ENCODE measurements around the gene B4GAT1. TPM values are rescaled to one million over a fixed set of nuclear protein-coding genes. Genes with fewer than 3 reads are reported as not detected.

B4GAT1 gene
- total and polyA plus RNA-seq, 2 of the 13 experiments (the other 11 are each of a cell fraction or from before 2014, with no cell fraction given) = 40.4 to 109 TPM

DNA sequence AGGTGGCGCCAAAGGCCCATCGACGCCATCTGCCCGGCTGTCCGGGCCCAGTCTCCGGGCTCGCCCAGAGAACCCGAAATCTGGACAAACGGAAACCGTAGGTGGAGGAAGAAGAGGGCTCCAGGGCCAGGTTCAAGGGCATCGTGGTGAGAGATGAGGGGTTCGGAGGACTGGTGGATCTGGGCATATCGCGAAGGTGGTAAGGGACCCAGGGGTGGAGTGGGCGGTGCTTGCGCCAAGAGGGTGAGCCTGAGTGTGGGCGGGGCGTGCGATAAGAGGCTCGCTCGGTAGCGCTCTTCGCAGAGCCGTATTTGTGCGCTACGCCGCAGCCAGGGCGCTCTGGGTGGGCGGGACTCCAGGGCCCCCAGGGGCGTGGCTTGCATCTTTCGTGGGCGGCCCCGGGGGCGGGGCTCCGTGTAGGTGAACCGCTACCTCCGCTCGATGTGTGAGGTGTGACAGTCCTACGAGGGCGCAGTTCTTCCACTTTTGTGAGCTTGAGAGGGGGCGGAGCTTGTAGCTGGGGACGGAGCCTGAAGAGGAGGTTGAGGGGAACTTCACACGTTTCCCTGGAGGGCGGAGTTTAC is 35.4 kb downstream of the B4GAT1 start (continued):
- TF ChIP-seq, protein P1, sequence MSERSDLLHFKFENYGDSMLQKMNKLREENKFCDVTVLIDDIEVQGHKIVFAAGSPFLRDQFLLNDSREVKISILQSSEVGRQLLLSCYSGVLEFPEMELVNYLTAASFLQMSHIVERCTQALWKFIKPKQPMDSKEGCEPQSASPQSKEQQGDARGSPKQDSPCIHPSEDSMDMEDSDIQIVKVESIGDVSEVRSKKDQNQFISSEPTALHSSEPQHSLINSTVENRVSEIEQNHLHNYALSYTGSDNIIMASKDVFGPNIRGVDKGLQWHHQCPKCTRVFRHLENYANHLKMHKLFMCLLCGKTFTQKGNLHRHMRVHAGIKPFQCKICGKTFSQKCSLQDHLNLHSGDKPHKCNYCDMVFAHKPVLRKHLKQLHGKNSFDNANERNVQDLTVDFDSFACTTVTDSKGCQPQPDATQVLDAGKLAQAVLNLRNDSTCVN (CRISPR knock-in tag; IDR thresholded peaks at IDR 0.05; ENCODE audit: borderline replicate concordance) = 0 out of 2 replicates have a peak, but pooled peaks have one; percentile 9
- TF ChIP-seq RBFOX2 (IDR thresholded peaks at IDR 0.05; ENCODE audit: low read depth, low read length) (peak; percentile 58), ZNF30 (CRISPR knock-in tag; IDR thresholded peaks at IDR 0.05) (no peak), MAZ (IDR thresholded peaks at IDR 0.05; ENCODE audit: borderline replicate concordance, low read depth, low read length) (peak; percentile 29; the same call in 1 of the 2 replicates), MAZ (CRISPR knock-in tag; IDR thresholded peaks at IDR 0.05; ENCODE audit: low read depth) (no peak; the same call in none of the 2 replicates), HOXD1 (CRISPR knock-in tag; IDR thresholded peaks at IDR 0.05) (peak; percentile 64; the same call in 1 of the 2 replicates), SNAI1 (CRISPR knock-in tag; IDR thresholded peaks at IDR 0.05; ENCODE audit: borderline replicate concordance) (no peak; the same call in 1 of the 2 replicates), SP140L (CRISPR knock-in tag; IDR thresholded peaks at IDR 0.05; ENCODE audit: borderline replicate concordance) (no peak), ZNF335 (CRISPR knock-in tag; IDR thresholded peaks at IDR 0.05) (peak; percentile 51; the same call in 1 of the 2 replicates), FOXA1 (IDR thresholded peaks at IDR 0.05) (no peak), FOXA1 (CRISPR knock-in tag; IDR thresholded peaks at IDR 0.05) (no peak), ZNF773 (CRISPR knock-in tag; IDR thresholded peaks at IDR 0.05; ENCODE audit: borderline replicate concordance) (no peak), ZSCAN9 (CRISPR knock-in tag; IDR thresholded peaks at IDR 0.05; ENCODE audit: borderline replicate concordance) (no peak; the same call in 1 of the 2 replicates), SKI (IDR thresholded peaks at IDR 0.05; ENCODE audit: partially characterized antibody) (peak; percentile 29), KDM6A (CRISPR knock-in tag; IDR thresholded peaks at IDR 0.05; ENCODE audit: low read depth) (no peak), ONECUT2 (CRISPR knock-in tag; IDR thresholded peaks at IDR 0.05) (no peak), RAD51 (IDR thresholded peaks at IDR 0.05; ENCODE audit: borderline replicate concordance) (no peak), TARDBP (CRISPR knock-in tag; IDR thresholded peaks at IDR 0.05) (peak; percentile 83), TAF15 (IDR thresholded peaks at IDR 0.05; ENCODE audit: low read depth, low read length, poor library complexity, severe bottlenecking) (no peak), HNRNPH1 (optimal IDR thresholded peaks at IDR 0.05; ENCODE audit: low read depth, low read length) (no peak), ISL2 (CRISPR knock-in tag; IDR thresholded peaks at IDR 0.05) (peak; percentile 58; the same call in 1 of the 2 replicates), ZNF891 (CRISPR knock-in tag; IDR thresholded peaks at IDR 0.05) (peak; percentile 59; the same call in 1 of the 2 replicates), GZF1 (CRISPR knock-in tag; IDR thresholded peaks at IDR 0.05) (peak; percentile 70)
- TF ChIP-seq, protein P2, sequence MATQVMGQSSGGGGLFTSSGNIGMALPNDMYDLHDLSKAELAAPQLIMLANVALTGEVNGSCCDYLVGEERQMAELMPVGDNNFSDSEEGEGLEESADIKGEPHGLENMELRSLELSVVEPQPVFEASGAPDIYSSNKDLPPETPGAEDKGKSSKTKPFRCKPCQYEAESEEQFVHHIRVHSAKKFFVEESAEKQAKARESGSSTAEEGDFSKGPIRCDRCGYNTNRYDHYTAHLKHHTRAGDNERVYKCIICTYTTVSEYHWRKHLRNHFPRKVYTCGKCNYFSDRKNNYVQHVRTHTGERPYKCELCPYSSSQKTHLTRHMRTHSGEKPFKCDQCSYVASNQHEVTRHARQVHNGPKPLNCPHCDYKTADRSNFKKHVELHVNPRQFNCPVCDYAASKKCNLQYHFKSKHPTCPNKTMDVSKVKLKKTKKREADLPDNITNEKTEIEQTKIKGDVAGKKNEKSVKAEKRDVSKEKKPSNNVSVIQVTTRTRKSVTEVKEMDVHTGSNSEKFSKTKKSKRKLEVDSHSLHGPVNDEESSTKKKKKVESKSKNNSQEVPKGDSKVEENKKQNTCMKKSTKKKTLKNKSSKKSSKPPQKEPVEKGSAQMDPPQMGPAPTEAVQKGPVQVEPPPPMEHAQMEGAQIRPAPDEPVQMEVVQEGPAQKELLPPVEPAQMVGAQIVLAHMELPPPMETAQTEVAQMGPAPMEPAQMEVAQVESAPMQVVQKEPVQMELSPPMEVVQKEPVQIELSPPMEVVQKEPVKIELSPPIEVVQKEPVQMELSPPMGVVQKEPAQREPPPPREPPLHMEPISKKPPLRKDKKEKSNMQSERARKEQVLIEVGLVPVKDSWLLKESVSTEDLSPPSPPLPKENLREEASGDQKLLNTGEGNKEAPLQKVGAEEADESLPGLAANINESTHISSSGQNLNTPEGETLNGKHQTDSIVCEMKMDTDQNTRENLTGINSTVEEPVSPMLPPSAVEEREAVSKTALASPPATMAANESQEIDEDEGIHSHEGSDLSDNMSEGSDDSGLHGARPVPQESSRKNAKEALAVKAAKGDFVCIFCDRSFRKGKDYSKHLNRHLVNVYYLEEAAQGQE (IDR thresholded peaks at IDR 0.05; ENCODE audit: borderline replicate concordance in 1 of 2, low read depth in 1 of 2, low read length in 2 of 2) = no peak
- TF ChIP-seq, protein P3, sequence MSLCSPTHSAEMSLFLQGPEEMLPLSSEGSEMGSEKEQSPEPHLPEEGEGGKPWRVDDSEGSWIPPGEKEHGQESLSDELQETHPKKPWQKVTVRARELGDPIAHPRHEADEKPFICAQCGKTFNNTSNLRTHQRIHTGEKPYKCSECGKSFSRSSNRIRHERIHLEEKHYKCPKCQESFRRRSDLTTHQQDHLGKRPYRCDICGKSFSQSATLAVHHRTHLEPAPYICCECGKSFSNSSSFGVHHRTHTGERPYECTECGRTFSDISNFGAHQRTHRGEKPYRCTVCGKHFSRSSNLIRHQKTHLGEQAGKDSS (CRISPR knock-in tag; IDR thresholded peaks at IDR 0.05; ENCODE audit: borderline replicate concordance, low read depth) = no peak
- TF ChIP-seq, protein P4, sequence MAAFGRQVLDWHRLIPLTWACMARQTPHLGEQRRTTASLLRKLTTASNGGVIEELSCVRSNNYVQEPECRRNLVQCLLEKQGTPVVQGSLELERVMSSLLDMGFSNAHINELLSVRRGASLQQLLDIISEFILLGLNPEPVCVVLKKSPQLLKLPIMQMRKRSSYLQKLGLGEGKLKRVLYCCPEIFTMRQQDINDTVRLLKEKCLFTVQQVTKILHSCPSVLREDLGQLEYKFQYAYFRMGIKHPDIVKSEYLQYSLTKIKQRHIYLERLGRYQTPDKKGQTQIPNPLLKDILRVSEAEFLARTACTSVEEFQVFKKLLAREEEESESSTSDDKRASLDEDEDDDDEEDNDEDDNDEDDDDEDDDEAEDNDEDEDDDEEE (CRISPR knock-in tag; IDR thresholded peaks at IDR 0.05) = no peak
